Frontal cortex (tissue), 4 donors: ENCODE data around the gene NR2E1. TPM values are rescaled to one million over a fixed set of nuclear protein-coding genes. Genes with fewer than 3 reads are reported as not detected.

ENCODE experiments used
- DNase-seq, 2 donors: peaks; one replicate each; pipeline ENCODE4 v3.0.0; 2012; ENCODE audit warnings: low spot score in 2 of 2
- FAIRE-seq: peaks from 2 replicates; lab custom pipeline; 2012; peaks lifted over from hg19 to GRCh38; lab: Jason Lieb, UNC
- total RNA-seq: library from RNA; depleted of rRNA; stranded (reverse); fragments of >200 nt; gene quantifications from one replicate; pipeline ENCODE4 v1.2.3, GENCODE V29; 2014
- donor health status: control.
- donor health status: control.
- donor health status: control.

Gene NR2E1
- total RNA-seq, 1 donor from 2014 or later = 6.1 TPM

DNA sequence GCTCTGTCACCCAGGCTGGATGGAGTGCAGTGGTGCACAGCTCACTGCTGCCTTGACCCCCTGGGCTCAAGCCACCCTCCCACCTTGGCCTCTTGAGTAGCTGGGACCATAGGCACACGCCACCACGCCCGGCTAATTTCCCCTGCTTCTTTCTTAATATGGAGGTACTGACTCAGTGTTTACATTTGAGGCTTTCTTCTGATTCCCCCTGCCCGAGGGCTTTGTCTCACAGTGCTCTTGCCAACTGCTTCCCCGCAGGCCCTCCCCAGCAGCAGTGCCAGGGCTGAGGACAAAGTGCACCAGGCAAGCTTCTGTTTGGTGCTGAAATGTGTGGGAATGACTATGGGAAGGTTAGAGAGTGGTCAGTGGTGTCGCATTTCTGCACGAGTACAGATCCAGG lies 34.8 kb downstream of the NR2E1 start:
- DNase-seq (no peak), FAIRE-seq (no peak)

DNA sequence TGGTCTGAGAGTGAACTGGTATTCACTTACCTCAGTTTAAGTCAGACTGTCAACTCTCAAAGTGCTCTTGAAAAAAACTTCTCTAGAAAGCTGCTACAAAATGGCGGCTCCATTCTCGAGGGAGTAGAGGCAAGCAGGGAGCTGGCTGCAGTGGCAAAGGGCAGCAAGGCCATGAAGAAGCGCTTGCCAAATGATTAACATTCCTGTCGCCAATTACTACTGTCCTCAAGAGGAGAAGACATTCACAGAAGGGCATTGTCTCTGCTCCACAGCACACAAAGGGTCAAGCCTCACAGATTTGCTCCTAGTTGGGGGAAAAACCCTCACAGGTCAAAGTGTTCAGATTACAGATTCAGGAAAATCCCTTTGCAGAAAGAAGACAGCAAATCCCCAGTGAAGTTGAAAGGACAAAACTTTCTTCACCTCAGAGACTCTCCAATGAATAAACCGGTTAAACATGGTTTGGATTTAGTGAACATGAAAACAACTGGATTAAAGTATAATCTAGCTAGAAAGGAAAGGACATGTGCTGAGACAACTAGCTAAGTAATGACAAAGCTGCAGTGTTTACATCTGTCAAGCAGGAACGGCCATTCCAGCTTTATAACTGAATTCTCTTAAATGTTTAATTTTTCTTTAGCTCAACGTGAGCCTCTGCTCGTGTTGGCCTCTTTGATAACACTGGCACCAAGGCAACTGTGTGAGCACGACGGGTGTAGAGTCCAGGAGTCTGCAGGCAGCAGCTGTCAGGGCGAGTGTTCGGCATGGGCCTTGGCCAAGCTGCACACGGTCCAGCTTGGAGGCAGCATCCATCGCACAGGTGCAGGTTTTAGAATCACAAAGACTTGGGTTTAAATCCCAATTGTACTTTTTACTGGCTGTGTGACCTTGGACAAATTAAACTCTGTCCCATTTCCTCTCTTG lies 37.6 kb downstream of the NR2E1 start:
- FAIRE-seq (no peak), DNase-seq (no peak)

DNA sequence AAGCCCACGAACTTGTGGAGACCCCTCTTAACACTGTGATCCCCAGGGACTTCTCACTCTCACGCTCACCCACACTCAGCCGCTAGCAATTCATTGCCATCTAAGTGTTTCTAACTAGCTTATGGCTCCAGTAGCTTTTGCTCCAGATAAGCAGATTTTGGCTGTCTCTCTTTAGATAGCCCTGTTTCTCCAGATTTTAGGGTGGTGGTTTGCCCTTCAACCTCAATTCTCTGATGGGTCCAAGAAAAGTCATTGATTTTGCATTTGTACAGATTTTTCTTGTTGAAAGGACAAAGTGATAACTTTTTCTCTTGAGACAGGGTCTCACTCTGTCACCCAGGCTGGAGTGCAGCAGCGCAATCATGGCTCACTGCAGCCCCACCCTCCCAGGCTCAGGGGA lies 41.2 kb downstream of the NR2E1 start:
- FAIRE-seq = no peak
- DNase-seq = no peak

DNA sequence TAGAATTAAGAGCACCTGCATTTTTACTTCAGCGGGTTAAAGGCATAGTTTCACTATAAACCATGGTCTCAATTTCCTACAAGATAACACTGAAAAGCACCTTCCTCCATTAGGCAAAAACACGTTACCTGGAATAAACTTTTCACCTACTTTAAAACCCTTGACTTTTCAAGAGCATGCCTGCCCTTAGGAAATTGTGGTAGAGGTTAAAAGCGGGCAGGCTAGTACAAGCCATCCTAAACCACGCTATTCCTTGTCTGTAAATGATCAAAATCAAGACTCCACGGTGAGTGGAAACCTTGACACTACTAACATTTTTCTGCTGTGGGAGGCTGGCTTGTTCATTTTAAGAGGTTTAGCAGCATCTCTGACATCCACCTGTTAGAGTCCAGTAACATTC lies 43.9 kb downstream of the NR2E1 start:
- FAIRE-seq (no peak), DNase-seq (no peak)

DNA sequence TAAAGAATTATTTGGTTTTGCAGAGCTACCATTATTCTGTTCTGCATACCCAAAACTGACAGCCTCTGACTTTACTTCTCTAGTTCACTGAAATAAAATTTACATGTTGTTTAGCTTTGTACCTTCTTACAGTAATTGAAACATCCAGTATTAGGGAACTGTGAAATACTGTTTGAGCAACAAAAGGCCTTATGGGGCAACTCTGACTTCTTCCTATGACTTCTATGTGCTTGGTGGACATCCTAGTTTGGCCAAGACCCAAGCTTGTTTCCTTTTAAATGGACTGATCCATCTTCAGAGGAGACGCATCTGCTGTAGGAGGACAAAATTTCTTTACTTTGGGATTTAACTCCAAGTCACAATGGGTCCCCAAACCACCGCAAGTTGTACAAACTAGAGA lies 44.7 kb downstream of the NR2E1 start:
- no peak for FAIRE-seq
- no peak for DNase-seq

DNA sequence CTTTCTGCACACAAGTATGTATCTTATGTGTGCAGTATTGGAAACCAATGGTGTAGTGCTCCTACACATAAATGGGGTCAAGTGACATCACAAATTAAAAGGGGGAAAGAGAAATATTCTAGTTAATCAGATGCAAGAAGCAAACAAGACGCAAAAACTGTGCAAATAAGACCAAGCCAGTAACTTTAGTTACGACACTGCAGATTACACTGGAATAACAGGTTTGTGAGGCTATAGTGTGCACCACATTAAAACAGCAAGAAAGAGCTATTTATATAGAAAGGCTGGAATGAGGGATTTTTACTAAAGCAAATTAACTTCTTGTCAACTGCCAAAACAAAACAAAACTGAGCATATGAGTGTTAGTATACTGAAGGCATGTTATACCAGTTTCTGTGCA lies 45.8 kb downstream of the NR2E1 start:
- DNase-seq (no peak), FAIRE-seq (no peak)

DNA sequence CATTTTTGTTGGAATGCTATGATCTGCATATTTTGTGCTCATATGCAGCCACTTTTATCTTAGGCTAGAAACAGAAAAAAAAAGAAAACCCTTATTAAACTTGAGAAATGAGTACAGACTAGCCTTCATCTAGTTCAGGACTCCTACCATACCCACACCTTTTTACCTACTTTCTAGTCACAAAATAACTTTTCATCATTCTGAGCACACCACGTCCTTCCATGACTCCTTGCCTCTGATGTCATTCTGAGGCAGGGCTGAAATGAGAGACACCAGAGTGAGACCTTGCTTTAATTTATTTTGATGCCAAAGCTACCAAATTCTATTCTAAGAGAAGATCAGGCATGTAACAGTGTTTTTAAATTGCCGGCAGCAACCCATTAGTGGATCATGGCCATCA lies 56.2 kb downstream of the NR2E1 start:
- DNase-seq = no peak
- FAIRE-seq = no peak

DNA sequence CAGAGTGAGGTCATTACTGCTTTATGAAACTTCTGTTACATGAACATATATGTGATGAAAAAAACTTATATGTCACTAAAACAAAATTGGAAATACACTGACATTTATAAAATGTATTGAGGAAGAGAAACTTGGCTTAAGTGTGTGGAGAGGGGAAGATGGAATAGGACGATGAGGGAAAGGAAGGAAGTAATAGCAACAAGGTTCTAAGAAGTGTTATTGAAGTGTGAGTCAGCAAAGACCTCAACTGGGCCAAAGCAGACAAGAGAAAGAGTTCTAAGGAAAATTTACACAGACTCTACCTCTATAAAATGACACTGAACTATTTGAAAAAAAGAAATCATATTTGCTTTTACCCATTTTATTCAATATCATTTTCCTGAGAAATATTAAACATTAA lies 56.7 kb downstream of the NR2E1 start:
- FAIRE-seq (no peak), DNase-seq (no peak)

DNA sequence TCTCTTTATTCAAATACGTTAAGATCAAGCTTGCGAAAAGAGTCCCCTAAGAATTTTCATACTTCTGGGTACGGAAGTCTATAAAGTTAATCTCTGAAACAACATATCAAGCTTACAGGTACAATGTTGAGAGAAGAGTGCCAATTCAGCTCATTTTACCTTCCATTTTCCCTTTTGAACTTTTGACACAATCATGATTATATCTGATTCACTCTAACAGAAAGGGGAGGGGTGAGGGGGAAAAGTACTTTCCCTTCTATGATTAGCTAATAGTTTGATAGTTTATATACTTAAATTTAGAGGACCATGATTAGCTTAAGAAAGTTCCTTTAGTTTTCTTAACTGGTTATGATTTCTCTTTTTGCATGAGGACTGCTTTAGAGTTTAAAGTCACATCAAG lies 61.5 kb downstream of the NR2E1 start:
- FAIRE-seq (no peak), DNase-seq (no peak)

DNA sequence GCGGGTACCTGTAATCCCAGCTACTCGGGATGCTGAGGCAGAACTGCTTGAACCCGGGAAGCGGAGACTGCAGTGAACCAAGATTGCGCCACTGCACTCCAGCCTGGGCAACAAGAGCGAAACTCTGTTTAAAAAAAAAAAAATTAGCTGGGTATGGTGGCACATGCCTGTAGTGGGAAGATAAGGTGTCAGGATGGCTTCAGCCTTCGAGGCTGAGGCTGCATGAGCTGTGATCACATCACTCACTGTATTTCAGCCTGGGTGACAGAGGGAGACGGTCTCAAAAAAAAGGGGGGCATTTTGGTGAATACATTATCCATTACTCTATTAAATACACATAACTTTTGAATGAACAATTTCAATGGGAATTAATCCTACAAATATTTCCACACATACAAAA lies 62.6 kb downstream of the NR2E1 start:
- no peak for FAIRE-seq

DNA sequence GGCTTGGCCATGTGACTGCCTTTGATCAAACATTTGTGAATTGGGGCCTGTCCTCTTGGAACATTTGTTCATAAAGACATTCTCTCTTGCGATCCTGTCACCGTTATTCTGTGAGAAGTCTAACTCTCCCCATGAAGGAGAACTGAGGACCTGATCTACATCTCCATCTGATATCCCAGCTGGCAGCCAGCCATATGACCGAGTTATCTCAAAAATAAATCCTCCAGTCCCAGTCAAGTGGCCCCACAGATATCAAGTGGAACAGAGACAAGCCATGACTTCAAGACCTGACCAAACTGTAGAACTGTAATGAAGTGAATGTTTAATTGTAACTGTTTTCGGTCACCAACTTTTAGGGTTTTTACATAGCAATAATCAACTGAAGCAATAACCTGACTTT lies 69.3 kb downstream of the NR2E1 start:
- FAIRE-seq = no peak
- no peak for DNase-seq

More for the DNA sequence above, 62.6 kb downstream of the NR2E1 start:
- DNase-seq = no peak

DNA sequence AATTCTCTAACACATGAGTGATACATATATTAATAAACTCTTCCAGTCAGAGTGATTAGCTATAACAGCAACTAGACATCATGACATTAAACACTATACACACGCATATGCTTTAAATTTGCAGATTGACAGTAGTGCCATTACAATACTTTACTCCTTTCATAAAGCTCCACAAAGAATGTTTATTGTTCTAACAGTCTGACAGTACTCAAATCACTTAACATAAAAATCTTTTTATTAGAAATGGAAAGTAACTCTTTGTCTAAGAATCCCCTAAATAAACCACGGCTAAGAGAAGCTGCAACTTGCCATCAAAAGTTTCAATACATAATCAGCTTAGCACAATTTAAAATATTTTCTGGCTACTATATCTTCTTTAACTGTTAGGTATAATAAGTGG lies 71.0 kb downstream of the NR2E1 start:
- no peak for FAIRE-seq
- no peak for DNase-seq

DNA sequence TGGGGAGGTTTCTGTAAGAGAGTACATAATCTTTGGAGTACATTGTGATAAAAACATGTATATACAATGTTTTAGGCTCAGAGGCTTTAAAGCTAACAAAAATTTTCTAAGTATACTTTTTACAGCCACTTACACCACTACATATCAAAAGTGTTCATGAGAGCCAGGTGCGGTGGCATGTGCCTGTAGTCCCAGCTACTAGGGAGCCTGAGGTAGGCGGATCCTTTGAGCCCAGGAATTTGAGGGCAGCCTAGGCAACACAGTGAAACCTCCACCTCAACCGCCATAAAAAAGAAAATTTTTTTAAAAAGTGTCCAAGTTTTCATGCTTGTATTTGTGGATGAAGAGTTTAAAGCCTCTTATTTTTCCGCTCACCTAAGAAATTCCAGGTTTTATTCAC lies 72.5 kb downstream of the NR2E1 start:
- DNase-seq (no peak), FAIRE-seq (no peak)

Other genes with a start within 250 kb of the NR2E1 start
- gene SEC63, start 207.8 kb upstream of the NR2E1 start, total RNA-seq = 38.3 TPM
- gene OSTM1, start 91.3 kb upstream of the NR2E1 start, total RNA-seq = 50.1 TPM
- 210 TPM for gene SNX3, start 95.0 kb downstream of the NR2E1 start, total RNA-seq
- 10.2 TPM for gene AFG1L, start 129.0 kb downstream of the NR2E1 start, total RNA-seq